Small intestine (tissue), 7 donors: ENCODE data around the gene SDHB. TPM values are rescaled to one million over a fixed set of nuclear protein-coding genes. Genes with fewer than 3 reads are reported as not detected.
A peak's percentile ranks its signal among the peaks of the same experiment; 100 is the strongest.

ENCODE experiments used
- DNase-seq, 2 donors: peaks; one replicate each; pipeline versions ENCODE4 v3.0.0 to v3.0.0-alpha.2; 2013
- FAIRE-seq: peaks from 2 replicates; lab custom pipeline; 2012; peaks lifted over from hg19 to GRCh38; lab: Jason Lieb, UNC
- H3K27ac ChIP-seq, 3 donors: one replicate each; pipeline ENCODE4 v1.5.1; 2013; ENCODE audit warnings: low read length in 2 of 3, mild to moderate bottlenecking in 2 of 3, control low read depth in 1 of 3, inconsistent platforms in 1 of 3, low read depth in 1 of 3, moderate library complexity in 1 of 3
- H3K27me3 ChIP-seq, 3 donors: one replicate each; pipeline ENCODE4 v1.6.1; 2013; ENCODE audit warnings: low read length in 3 of 3, inconsistent platforms in 1 of 3; ENCODE audit not compliant: control insufficient read depth in 3 of 3, insufficient read depth in 3 of 3
- H3K36me3 ChIP-seq, 3 donors: one replicate each; pipeline ENCODE4 v1.6.1; 2013; ENCODE audit warnings: low read length in 3 of 3, inconsistent platforms in 1 of 3, low read depth in 1 of 3, mild to moderate bottlenecking in 1 of 3, moderate library complexity in 1 of 3; ENCODE audit not compliant: control insufficient read depth in 3 of 3, insufficient read depth in 2 of 3
- H3K4me1 ChIP-seq, 3 donors: one replicate each; pipeline ENCODE4 v1.6.1; 2013; ENCODE audit warnings: low read length in 2 of 3, inconsistent platforms in 1 of 3, low read depth in 1 of 3, mild to moderate bottlenecking in 1 of 3, moderate library complexity in 1 of 3; ENCODE audit not compliant: control insufficient read depth in 3 of 3, insufficient read depth in 2 of 3
- H3K4me3 ChIP-seq, 3 donors: one replicate each; pipeline ENCODE4 v1.5.1; 2013; ENCODE audit warnings: low read length in 3 of 3, control low read depth in 1 of 3, inconsistent platforms in 1 of 3, low read depth in 1 of 3, mild to moderate bottlenecking in 1 of 3, moderate library complexity in 1 of 3
- H3K9me3 ChIP-seq, 2 donors: one replicate each; pipeline ENCODE4 v1.6.1; 2013; ENCODE audit warnings: low read depth in 1 of 2, low read length in 1 of 2; ENCODE audit not compliant: control insufficient read depth in 2 of 2, insufficient read depth in 1 of 2
- WGBS, 3 donors: extraction: QIAGEN DNeasy Blood & Tissue Kit; methylation state at CpG; one replicate each; pipeline ENCODE4 v1.1.7; 2013; 5-methylcytosine and 5-hydroxymethylcytosine counted together
- polyA plus RNA-seq, 4 donors: library from polyadenylated mRNA; stranded (reverse) in 3 of 4; unstranded in 1 of 4; fragments of 200-250 nt in 3 of 4; fragments of 120-200 nt in 1 of 4; gene quantifications; one replicate each; pipeline versions ENCODE4 v1.2.1 to v1.2.3, GENCODE V29; 2013
- donor health status: healthy with polysubstance abuse.
- donor health status: control.
- donor health status: control.
- donor health status: Bipolar disorder and iron deficiency.
- donor health status: healthy.

SDHB gene
- polyA plus RNA-seq, 4 donors: 145 to 380 (median 224) TPM

DNA sequence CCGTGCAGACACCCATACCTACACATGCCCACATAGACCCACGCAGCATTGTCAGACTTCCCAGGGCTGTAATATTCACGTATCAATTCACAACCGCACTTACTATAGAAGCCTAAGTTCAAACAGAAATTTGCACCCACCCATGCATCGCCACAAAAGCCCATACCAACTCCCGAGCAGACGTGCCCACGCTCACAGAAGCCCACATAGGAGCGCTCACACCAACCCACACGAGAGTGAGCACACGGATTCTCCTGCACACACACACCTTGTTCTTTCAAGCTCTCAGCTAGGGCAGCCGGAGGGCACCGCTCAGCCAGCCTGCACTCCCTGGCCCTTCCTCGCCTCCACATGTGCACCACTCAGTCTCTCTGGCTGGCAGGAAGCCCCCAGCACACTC lies 78.0 kb downstream of the SDHB start:
- no peaks in the 10 kb centered on the region for H3K9me3 ChIP-seq
- WGBS, 3 donors: 83 to 85% (median 83%) methylated on average over 14 of the region's 14 CpGs
- H3K4me3 ChIP-seq: no peak overlapping the region
- H3K4me1 ChIP-seq: peaks cover 0 to 32% (median 0%) of the 10 kb centered on the region in 3 donors
- H3K27me3 ChIP-seq: no peaks in the 10 kb centered on the region
- H3K27ac ChIP-seq: no peak overlapping the region
- DNase-seq (no peak), FAIRE-seq (no peak)
- peaks cover 0 to 62% (median 0%) of the 10 kb centered on the region in 3 donors for H3K36me3 ChIP-seq

DNA sequence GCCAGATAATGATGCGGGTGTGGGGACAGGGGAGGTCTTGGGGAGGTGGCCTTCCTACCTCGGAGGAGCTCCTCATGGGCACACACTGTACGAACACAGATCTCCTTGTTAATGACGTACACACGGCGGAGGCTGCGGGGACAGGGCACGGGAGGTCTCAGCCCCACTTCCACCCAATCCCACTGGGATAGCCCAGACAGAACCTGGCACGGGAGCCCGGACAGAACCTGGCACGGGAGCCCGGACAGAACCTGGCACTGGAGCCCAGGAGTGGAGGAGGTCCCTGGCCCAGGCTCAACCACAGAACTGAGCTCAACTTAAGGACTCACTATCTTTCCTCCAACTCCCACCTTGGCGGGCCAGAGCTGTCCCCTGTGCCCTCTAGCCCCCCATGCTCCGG lies 78.6 kb downstream of the SDHB start:
- Histone ChIP-seq H3K9me3 (no peaks in the 10 kb centered on the region), H3K27me3 (no peaks in the 10 kb centered on the region), H3K27ac (no peak overlapping the region), H3K36me3 (peaks cover 0 to 68% (median 0%) of the 10 kb centered on the region in 3 donors), H3K4me3 (no peak overlapping the region), H3K4me1 (peaks cover 0 to 29% (median 0%) of the 10 kb centered on the region in 3 donors)
- FAIRE-seq (no peak), DNase-seq (no peak)
- 79 to 89% (median 82%) methylated on average over 14 of the region's 14 CpGs for WGBS, 3 donors

DNA sequence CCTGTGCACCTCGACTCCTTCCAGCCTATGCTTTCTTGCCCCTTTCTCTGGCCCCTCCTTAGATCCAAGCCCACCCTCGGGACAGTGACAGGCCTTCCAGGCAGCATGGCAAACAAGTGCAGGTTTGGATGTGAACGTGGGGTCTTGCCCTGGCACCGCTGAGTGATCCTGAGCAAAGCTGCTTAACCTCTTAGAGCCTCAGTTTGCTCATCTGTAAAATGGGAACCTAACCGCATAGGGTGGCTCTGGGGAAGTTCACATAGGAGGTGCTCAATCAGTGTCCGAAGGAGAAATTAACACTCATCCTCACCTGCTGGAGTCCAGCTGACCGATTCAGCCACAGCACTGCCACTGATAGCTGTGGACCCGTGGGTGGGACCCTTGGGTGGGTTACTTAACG lies 80.6 kb downstream of the SDHB start:
- DNase-seq (no peak), FAIRE-seq (no peak)
- Histone ChIP-seq H3K4me1 (peaks cover 0 to 14% (median 0%) of the 10 kb centered on the region in 3 donors), H3K27me3 (no peaks in the 10 kb centered on the region), H3K4me3 (no peak overlapping the region), H3K9me3 (no peaks in the 10 kb centered on the region), H3K27ac (no peak overlapping the region), H3K36me3 (peaks cover 0 to 76% (median 0%) of the 10 kb centered on the region in 3 donors)
- 77 to 81% (median 77%) methylated on average over 9 of the region's 9 CpGs for WGBS, 3 donors

DNA sequence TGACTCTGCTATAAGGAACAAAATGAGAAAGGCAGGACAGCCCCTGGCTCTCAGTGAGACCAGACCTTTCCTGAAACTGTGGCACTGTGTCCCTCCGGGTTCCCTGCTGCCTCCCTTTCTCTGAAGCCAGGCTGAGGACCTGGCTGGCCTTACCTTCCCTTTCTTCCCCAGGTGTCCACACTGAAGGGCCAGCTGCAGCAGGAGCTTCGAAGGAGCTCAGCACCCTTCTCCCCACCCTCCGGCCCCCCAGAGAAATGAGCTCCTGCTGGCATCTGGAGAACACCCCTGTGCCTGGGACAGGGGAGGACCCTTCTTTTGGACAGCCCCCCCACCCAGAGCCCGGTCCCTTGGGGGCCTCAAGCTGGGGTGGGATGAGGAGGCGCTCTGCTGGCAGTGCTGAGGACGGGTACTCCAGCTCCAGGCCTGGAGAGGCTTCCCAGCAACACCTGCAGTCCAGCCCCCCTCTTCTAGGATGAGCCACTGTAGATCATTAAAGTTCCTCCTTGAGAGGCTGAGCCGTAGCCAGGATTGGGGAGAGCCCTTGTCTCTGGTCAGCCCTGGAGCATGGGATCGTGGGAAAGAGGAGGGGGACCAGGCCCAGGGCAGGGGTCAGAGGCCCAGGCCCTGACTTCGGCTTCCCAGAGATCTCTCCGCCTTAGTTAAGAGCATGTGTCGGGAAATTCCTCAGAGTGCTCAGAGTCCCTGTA lies 81.5 kb downstream of the SDHB start:
- DNase-seq (no peak), FAIRE-seq (no peak)
- Histone ChIP-seq H3K27ac (no peak overlapping the region), H3K9me3 (no peaks in the 10 kb centered on the region), H3K4me3 (no peak overlapping the region), H3K36me3 (peaks cover 0 to 74% (median 0%) of the 10 kb centered on the region in 3 donors), H3K27me3 (no peaks in the 10 kb centered on the region), H3K4me1 (peaks cover 0 to 11% (median 1%) of the 10 kb centered on the region in 3 donors)
- WGBS, 3 donors: 76 to 83% (median 78%) methylated on average over 11 of the region's 11 CpGs

DNA sequence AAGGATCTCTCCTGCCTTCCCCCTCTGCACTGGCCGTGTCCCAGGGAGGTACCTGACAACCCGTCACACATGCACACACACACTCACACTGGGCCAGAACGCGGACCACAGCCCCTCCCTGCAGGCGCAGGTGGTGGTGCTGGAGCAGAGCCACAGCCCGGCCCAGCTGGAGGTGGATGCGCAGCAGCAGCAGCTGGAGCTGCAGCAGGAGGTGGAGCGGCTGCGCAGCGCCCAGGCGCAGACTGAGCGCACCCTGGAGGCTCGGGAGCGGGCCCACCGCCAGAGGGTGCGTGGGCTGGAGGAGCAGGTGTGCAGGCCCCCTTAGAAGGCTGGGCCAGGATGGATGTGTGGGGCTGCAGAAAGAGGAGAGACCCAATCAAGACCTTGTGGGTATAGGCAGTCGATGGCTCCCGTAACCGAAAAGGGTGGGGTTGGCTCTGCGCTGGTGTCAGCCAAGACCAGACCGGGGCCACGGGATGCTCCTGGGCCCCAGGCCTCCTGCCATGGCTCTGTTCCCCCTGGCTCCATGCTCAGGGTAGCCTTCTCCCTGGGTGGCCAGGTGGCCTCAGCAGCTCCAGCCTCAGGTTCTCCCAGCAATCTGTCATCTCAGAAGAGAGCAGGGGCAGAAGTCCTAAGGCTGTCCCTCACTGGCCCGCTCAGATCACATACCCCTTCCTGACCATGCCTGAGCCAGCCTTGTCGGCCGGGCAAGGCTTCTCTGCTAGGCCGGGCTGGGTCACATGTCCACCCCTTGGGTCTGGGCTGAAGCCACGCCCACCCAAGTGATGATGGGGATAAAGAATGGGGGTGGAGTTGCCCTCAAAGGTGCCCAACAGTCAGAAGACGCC lies 82.3 kb downstream of the SDHB start:
- peaks cover 0 to 8% (median 2%) of the 10 kb centered on the region in 3 donors for H3K4me1 ChIP-seq
- H3K36me3 ChIP-seq: peaks cover 0 to 70% (median 0%) of the 10 kb centered on the region in 3 donors
- no peak overlapping the region for H3K4me3 ChIP-seq
- DNase-seq (peak; percentile 20 to 32), FAIRE-seq (no peak)
- no peaks in the 10 kb centered on the region for H3K27me3 ChIP-seq
- no peaks in the 10 kb centered on the region for H3K9me3 ChIP-seq
- 25 to 65% (median 40%) methylated on average over 25 to 28 of the region's 28 CpGs for WGBS, 3 donors
- no peak overlapping the region for H3K27ac ChIP-seq

DNA sequence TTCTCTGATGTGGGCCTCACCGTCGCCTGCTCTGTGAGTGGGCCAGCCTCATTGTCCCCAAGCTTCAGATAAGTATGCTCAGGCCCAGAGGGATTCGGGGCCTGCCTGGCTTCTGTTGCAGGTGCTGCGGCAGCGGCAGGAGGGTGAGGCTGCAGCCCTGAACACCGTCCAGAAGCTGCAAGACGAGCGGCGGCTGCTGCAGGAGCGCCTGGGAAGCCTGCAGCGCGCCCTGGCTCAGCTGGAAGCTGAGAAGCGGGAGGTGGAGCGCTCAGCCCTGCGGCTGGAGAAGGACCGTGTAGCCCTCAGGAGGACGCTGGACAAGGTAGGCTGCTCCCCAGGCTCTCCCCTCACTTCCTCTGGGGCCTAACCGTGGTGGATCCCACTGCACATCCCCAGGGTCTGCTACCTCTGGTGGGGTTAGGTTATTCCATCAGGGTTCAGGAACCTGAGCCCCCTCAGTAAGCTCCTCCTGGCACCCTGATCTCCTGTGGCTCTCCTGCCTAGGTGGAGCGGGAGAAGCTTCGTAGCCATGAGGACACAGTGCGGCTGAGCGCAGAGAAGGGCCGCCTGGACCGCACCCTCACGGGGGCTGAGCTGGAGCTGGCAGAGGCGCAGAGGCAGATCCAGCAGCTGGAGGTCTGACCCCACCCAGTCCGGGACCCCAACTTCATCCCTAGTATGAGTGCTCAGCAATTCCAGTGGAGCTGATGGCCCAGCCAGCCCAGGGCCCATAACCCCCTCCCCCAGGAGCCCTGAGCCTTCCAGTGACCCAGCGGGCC lies 83.5 kb downstream of the SDHB start:
- no peaks in the 10 kb centered on the region for H3K27me3 ChIP-seq
- H3K4me3 ChIP-seq: no peak overlapping the region
- H3K9me3 ChIP-seq: no peaks in the 10 kb centered on the region
- FAIRE-seq: no peak
- WGBS, 3 donors: 93 to 97% (median 94%) methylated on average over 28 of the region's 28 CpGs
- H3K27ac ChIP-seq: no peak overlapping the region
- H3K36me3 ChIP-seq: peaks cover 0 to 68% (median 2%) of the 10 kb centered on the region in 3 donors
- DNase-seq: no peak
- peaks cover 0 to 8% (median 2%) of the 10 kb centered on the region in 3 donors for H3K4me1 ChIP-seq

DNA sequence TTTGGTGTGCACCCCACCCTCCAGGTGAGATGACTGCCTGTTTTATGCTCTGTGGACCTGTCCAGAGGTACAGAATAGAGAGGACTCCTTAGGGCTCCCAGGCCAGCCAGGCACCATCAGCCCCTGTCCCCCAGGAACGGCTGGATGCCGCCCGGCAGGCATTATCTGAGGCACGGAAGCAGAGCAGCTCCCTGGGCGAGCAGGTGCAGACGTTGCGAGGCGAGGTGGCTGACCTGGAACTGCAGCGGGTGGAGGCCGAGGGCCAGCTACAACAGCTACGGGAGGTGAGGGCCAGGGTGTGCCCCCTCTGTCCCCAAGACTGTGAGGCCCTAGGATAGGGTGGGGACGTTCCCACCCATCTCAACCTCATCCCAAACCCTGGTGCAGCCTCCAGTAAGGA lies 84.2 kb downstream of the SDHB start:
- Histone ChIP-seq H3K4me3 (no peak overlapping the region), H3K27me3 (no peaks in the 10 kb centered on the region), H3K4me1 (peaks cover 0 to 8% (median 2%) of the 10 kb centered on the region in 3 donors), H3K9me3 (no peaks in the 10 kb centered on the region), H3K36me3 (peaks cover 0 to 66% (median 2%) of the 10 kb centered on the region in 3 donors), H3K27ac (no peak overlapping the region)
- DNase-seq (no peak), FAIRE-seq (no peak)
- 82 to 90% (median 85%) methylated on average over 12 of the region's 12 CpGs for WGBS, 3 donors
